GM20000 (cell line): ENCODE results near the gene SLC35F1.

Experiments
- DNase-seq: peaks from one replicate; pipeline ENCODE4 v3.0.0; 2012; ENCODE audit warnings: low spot score
- CTCF ChIP-seq: IDR thresholded peaks from 2 replicates; pipeline ENCODE4 v1.5.1; 2012; ENCODE audit warnings: mild to moderate bottlenecking, control low read depth; ENCODE audit errors: extremely low read depth, missing control alignments

The SLC35F1 gene

GRCh38 chr6:118134736-118135135 lies 227.7 kb downstream of the SLC35F1 start:
- no peak for TF ChIP-seq CTCF
- no peak for DNase-seq

- DNase-seq, result no peak
- no peak for TF ChIP-seq CTCF
These were observed 228.3 kb downstream of the SLC35F1 start for GRCh38 chr6:118135371-118135770.

- no peak for TF ChIP-seq CTCF
- DNase-seq, result no peak
These were observed 234.1 kb downstream of the SLC35F1 start for GRCh38 chr6:118141211-118141610.

- no peak for DNase-seq
- no peak for TF ChIP-seq CTCF
These were observed 239.5 kb downstream of the SLC35F1 start for GRCh38 chr6:118146584-118146983.

GRCh38 chr6:118147511-118147910 lies 240.4 kb downstream of the SLC35F1 start:
- no peak for TF ChIP-seq CTCF

GRCh38 chr6:118148561-118148960 lies 241.5 kb downstream of the SLC35F1 start:
- no peak for TF ChIP-seq CTCF
- DNase-seq, result no peak

More at GRCh38 chr6:118147511-118147910, 240.4 kb downstream of the SLC35F1 start:
- no peak for DNase-seq

- TF ChIP-seq CTCF, result no peak
- no peak for DNase-seq
These were observed 245.5 kb downstream of the SLC35F1 start for GRCh38 chr6:118152524-118152923.

GRCh38 chr6:118161343-118161742 lies 254.3 kb downstream of the SLC35F1 start:
- DNase-seq, result no peak
- no peak for TF ChIP-seq CTCF
